Activated gamma-delta T cell treated with anti-CD3 and anti-CD28 coated beads, Interleukin-2, amount 50 U/mL, for 16 hours (primary cell): ENCODE measurements around the gene MRPS25.

Source experiments
- DNase-seq: peaks from one replicate; pipeline ENCODE4 v3.0.0-alpha.2; 2020; ENCODE audit warnings: low read depth

The MRPS25 gene

GRCh38 chr3:15064835-15065549 is at the start of gene MRPS25:
Gene MRPS25, minus strand, starts transcription at chr3:15065315. Its CDS starts 121 bp downstream, at chr3:15065194.
- DNase-seq: peak; percentile 82

GRCh38 chr3:15113884-15114283 is 48.8 kb upstream of the MRPS25 start:
- DNase-seq: no peak

GRCh38 chr3:15113471-15113870 is 48.4 kb upstream of the MRPS25 start:
- no peak for DNase-seq

GRCh38 chr3:15112011-15112410 is 46.9 kb upstream of the MRPS25 start:
- DNase-seq: no peak

GRCh38 chr3:15110206-15110605 is 45.1 kb upstream of the MRPS25 start:
- no peak for DNase-seq

GRCh38 chr3:15108869-15109268 is 43.8 kb upstream of the MRPS25 start:
- DNase-seq: no peak

GRCh38 chr3:15108082-15108545 is 43.0 kb upstream of the MRPS25 start:
- DNase-seq: peak; percentile 60

GRCh38 chr3:15107075-15107947 is 42.2 kb upstream of the MRPS25 start:
- DNase-seq: no peak

GRCh38 chr3:15102836-15103235 is 37.7 kb upstream of the MRPS25 start:
- DNase-seq: no peak

- DNase-seq: no peak
Measured at GRCh38 chr3:15102256-15102655, 37.1 kb upstream of the MRPS25 start.

GRCh38 chr3:15099364-15100098 is 34.4 kb upstream of the MRPS25 start:
- no peak for DNase-seq

GRCh38 chr3:15098503-15099363 is 33.6 kb upstream of the MRPS25 start, which contains the start of gene RBSN:
Gene RBSN, minus strand, starts transcription at chr3:15099148. Its CDS starts 3,028 bp downstream, at chr3:15096120.
- peak; percentile 91 for DNase-seq

- DNase-seq: peak; percentile 6
Measured at GRCh38 chr3:15097891-15098290, 32.8 kb upstream of the MRPS25 start.

- DNase-seq: no peak
Measured at GRCh38 chr3:15096046-15096445, 30.9 kb upstream of the MRPS25 start.

- DNase-seq: no peak
Measured at GRCh38 chr3:15094187-15094875, 29.2 kb upstream of the MRPS25 start.

- no peak for DNase-seq
Measured at GRCh38 chr3:15092686-15093085, 27.6 kb upstream of the MRPS25 start.

GRCh38 chr3:15091575-15091974 is 26.5 kb upstream of the MRPS25 start:
- no peak for DNase-seq

- DNase-seq: no peak
Measured at GRCh38 chr3:15089201-15089600, 24.1 kb upstream of the MRPS25 start.

- no peak for DNase-seq
Measured at GRCh38 chr3:15086699-15087098, 21.6 kb upstream of the MRPS25 start.

- DNase-seq: no peak
Measured at GRCh38 chr3:15086263-15086662, 21.1 kb upstream of the MRPS25 start.

GRCh38 chr3:15083252-15083651 is 18.1 kb upstream of the MRPS25 start:
- DNase-seq: no peak
